ENCODE measurements around the gene RAP1A.
"Not testable (repeated sequence)": the region's sequence is repeated elsewhere in the genome, so short reads cannot be mapped to it uniquely, and the experiment has no call there.

RAP1A gene

GRCh38 chr1:111669268-111669667, 49.7 kb downstream of the RAP1A start:
- no peak for DNase-seq

- no peak for DNase-seq
These were observed 52.3 kb downstream of the RAP1A start for GRCh38 chr1:111671852-111672251.

GRCh38 chr1:111672331-111672730, 52.7 kb downstream of the RAP1A start:
- DNase-seq, result no peak

- DNase-seq, result no peak
These were observed 58.0 kb downstream of the RAP1A start for GRCh38 chr1:111677604-111678003.

- no peak for DNase-seq
These were observed 60.0 kb downstream of the RAP1A start for GRCh38 chr1:111679541-111679940.

GRCh38 chr1:111680212-111680800, 60.7 kb downstream of the RAP1A start:
- DNase-seq, result not testable (repeated sequence)

- not testable (repeated sequence) for DNase-seq
These were observed 65.9 kb downstream of the RAP1A start for GRCh38 chr1:111685293-111686153.

GRCh38 chr1:111690306-111690617, 70.7 kb downstream of the RAP1A start:
- DNase-seq, result no peak

GRCh38 chr1:111691886-111692285, 72.3 kb downstream of the RAP1A start:
- no peak for DNase-seq

GRCh38 chr1:111695801-111696200, 76.2 kb downstream of the RAP1A start:
- DNase-seq, result no peak

GRCh38 chr1:111696330-111696729, 76.7 kb downstream of the RAP1A start:
- DNase-seq, result no peak

GRCh38 chr1:111699268-111699667, 79.7 kb downstream of the RAP1A start:
- no peak for DNase-seq

GRCh38 chr1:111702504-111703050, 83.0 kb downstream of the RAP1A start:
- DNase-seq, result no peak

GRCh38 chr1:111704240-111704639, 84.7 kb downstream of the RAP1A start:
- DNase-seq, result no peak

GRCh38 chr1:111704776-111705175, 85.2 kb downstream of the RAP1A start:
- DNase-seq, result no peak

- no peak for DNase-seq
These were observed 86.3 kb downstream of the RAP1A start for GRCh38 chr1:111705841-111706240.

- DNase-seq, result no peak
These were observed 87.3 kb downstream of the RAP1A start for GRCh38 chr1:111706921-111707320.

- no peak for DNase-seq
These were observed 88.3 kb downstream of the RAP1A start for GRCh38 chr1:111707906-111708305.

GRCh38 chr1:111709986-111710385, 90.4 kb downstream of the RAP1A start:
- no peak for DNase-seq

- DNase-seq, result no peak
These were observed 96.7 kb downstream of the RAP1A start for GRCh38 chr1:111716333-111716732.

GRCh38 chr1:111717450-111717849, 97.9 kb downstream of the RAP1A start:
- no peak for DNase-seq

GRCh38 chr1:111719135-111719534, 99.5 kb downstream of the RAP1A start:
- DNase-seq, result no peak

- no peak for DNase-seq
These were observed 100.1 kb downstream of the RAP1A start for GRCh38 chr1:111719674-111720132.

GRCh38 chr1:111720274-111720976, 100.8 kb downstream of the RAP1A start:
- DNase-seq, result no peak

All from activated CD4-positive, CD25-positive, alpha-beta regulatory T cell treated with anti-CD3 and anti-CD28 coated beads, Interleukin-2, amount 50 U/mL, for 72 hours (primary cell).